GM19324 (cell line): ENCODE measurements around the gene CDC42BPG.

Experiments
- ATAC-seq: cut with Tn5 transposase; IDR thresholded peaks from one replicate; pipeline ENCODE4 v1.9.1; 2021; ENCODE audit warnings: mild to moderate bottlenecking, moderate library complexity; ENCODE audit not compliant: unreplicated experiment, low FRiP score

The CDC42BPG gene, protein sequence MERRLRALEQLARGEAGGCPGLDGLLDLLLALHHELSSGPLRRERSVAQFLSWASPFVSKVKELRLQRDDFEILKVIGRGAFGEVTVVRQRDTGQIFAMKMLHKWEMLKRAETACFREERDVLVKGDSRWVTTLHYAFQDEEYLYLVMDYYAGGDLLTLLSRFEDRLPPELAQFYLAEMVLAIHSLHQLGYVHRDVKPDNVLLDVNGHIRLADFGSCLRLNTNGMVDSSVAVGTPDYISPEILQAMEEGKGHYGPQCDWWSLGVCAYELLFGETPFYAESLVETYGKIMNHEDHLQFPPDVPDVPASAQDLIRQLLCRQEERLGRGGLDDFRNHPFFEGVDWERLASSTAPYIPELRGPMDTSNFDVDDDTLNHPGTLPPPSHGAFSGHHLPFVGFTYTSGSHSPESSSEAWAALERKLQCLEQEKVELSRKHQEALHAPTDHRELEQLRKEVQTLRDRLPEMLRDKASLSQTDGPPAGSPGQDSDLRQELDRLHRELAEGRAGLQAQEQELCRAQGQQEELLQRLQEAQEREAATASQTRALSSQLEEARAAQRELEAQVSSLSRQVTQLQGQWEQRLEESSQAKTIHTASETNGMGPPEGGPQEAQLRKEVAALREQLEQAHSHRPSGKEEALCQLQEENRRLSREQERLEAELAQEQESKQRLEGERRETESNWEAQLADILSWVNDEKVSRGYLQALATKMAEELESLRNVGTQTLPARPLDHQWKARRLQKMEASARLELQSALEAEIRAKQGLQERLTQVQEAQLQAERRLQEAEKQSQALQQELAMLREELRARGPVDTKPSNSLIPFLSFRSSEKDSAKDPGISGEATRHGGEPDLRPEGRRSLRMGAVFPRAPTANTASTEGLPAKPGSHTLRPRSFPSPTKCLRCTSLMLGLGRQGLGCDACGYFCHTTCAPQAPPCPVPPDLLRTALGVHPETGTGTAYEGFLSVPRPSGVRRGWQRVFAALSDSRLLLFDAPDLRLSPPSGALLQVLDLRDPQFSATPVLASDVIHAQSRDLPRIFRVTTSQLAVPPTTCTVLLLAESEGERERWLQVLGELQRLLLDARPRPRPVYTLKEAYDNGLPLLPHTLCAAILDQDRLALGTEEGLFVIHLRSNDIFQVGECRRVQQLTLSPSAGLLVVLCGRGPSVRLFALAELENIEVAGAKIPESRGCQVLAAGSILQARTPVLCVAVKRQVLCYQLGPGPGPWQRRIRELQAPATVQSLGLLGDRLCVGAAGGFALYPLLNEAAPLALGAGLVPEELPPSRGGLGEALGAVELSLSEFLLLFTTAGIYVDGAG (N-terminal part only)

DNA sequence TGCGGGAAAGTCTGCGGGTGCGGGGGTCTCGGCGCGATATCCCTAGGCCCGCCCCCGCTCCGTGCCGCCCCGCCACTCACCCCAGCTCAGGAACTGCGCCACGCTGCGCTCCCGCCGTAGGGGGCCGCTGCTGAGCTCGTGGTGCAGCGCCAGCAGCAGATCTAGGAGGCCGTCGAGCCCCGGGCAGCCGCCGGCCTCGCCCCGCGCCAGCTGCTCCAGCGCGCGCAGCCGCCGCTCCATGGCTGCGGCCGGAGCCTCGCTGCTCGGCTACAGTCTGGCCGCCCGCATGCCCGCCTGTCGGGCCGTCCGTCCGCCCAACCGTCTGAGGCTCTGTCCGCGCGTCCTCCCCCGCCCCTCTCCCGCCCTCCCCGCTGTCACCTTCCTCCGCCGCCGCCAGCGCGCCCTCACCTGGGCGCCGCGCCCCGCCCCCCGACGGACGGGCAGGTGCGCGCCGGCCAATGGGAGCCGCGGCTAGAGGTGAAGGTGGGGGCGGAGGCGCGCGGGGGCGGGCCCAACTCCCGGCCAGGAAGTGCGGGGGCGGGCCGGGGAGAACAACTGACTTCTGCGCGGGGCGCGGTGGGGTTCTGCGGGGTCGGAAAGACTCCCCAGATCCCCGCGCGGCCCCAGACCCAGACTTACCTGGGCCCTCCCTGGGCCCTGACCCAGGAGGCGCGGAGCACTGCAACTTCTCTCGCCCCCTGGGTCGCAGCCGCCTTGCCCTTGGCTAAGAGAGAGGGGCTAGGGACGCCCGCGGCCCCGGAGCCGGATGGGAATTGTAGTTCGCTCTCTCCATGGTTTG lies at the start of gene CDC42BPG:
TSS of gene CDC42BPG (minus strand) at position 324 of the 799 bp plus-strand sequence. CDS start at position 240, 84 bp downstream.
- ATAC-seq: no peak

GRCh38 chr11:64893194-64894069 lies 49.0 kb upstream of the CDC42BPG start:
- ATAC-seq: no peak

- ATAC-seq: no peak
Measured at GRCh38 chr11:64892838-64893193, 48.4 kb upstream of the CDC42BPG start.

GRCh38 chr11:64892411-64892831 lies 48.0 kb upstream of the CDC42BPG start:
- ATAC-seq: no peak

- no peak for ATAC-seq
Measured at GRCh38 chr11:64891880-64892279, 47.4 kb upstream of the CDC42BPG start.

GRCh38 chr11:64891215-64891848 lies 46.9 kb upstream of the CDC42BPG start:
- no peak for ATAC-seq

DNA sequence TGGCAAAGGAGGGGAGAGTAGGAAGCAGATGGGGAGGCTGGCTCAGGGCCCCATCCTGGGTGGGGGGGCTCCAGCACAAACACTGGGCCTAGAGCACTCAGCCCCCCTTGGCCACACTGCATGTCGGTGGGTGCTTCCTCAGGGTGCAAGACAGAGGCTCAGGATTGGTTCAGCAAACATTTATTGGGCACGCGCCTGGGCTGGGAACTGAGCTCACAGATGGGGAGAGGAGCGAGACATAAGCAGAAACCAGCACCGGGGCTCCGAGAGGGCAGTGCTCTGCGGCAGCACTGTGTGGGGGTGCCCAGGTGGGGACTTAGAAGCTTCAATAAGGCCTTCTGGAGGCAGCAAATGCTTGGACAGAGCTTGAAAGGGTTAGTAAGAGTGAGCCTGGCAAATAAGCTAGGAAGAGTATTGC lies 46.1 kb upstream of the CDC42BPG start:
- no peak for ATAC-seq

DNA sequence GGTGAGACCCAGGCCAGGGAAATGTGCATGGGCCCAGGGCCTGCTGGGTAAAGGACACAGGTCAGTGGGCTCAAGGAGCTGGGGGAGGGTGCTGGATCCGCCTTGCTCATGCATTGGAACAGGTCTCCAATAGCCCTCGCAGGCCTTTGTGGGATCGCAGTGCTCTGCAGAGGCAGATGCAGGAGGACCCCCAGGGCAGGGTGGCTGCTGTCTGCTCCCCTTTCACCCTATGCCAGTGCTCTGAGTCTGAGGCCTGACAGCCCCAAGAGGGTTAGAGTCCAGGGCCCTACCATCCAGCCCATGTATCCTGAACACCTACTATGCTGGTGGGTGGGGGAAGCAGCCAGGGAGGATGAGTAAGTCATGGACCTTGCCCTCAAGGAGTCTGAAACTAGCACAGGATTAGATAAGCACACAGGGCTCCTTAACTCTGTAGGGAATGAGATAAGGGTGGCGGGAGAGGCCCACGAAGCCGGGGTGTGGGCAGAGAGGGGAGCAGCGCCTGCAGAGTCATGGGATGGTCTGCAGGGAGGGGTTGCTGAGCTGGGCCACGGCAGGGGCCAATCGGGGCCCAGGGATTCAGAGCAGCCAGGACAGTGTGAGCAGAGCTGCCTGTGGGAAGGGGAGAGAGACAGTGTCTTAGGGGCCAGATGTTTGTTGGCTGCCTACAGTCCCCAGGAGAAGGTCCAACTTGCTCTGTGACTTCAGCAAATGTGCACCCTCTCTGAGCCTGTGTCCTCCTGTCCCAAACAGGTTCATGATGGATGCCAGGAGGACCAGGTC lies 44.5 kb upstream of the CDC42BPG start:
- ATAC-seq: no peak

DNA sequence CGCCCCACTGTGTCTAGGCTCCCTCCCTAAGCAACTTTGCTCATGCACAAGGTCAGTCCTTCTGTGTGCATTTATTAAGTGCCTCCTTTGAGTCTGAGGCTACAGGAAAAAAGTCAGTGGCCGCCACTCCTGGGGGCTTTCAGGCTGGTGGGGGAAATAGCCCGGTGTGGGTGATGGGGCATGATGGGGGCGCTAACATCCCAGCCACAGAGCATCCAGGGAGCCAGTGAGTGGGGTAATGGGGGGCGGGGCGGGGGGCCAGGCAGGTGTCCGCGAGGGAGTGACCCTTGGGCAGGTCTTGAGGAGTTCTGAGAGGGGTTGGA lies 43.9 kb upstream of the CDC42BPG start:
- no peak for ATAC-seq

- ATAC-seq: peak; percentile 59
Measured at GRCh38 chr11:64887757-64888405, 43.4 kb upstream of the CDC42BPG start.

GRCh38 chr11:64887234-64887756 lies 42.8 kb upstream of the CDC42BPG start:
- ATAC-seq: no peak

DNA sequence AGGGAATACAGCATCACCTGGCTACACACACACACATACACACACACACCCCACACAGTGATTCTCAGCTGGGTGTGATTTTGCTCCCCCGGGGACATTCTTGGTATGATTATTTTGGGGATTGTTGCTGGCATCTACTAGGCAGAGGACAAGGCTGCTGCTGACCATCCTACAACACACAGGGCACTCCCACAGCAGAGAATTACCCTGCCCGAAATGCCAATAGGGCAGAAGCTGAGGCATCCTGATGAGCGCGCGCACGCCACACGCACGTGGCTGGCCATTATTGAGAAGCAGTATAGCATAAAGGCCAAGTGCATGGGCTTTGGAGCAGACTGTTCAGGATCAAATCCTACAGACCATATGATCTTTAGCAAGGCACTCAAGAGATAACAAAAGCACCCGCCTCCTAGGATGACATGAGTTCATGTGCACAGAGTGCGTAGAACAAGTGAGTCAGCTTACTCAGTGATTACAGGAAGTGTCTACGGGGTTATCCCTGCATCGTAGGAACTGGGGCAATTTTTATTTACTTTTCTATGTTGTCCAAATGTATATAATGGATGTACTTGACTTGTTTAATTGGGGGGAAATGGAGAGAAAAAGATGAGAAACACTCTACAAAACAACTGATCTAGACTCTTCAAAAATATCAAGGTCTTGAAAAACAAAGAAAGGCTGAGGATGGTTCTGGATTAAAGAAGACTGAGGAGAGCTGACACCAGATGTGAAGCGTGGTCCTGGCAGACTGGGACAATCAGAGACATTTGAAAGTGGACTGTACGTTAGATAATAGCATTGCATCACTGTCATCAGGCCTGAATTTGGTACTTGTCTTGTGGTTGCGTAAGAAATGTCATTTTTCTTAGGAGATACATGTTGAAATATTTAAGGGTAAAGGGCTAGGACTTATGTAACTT lies 41.2 kb upstream of the CDC42BPG start:
- ATAC-seq: no peak

DNA sequence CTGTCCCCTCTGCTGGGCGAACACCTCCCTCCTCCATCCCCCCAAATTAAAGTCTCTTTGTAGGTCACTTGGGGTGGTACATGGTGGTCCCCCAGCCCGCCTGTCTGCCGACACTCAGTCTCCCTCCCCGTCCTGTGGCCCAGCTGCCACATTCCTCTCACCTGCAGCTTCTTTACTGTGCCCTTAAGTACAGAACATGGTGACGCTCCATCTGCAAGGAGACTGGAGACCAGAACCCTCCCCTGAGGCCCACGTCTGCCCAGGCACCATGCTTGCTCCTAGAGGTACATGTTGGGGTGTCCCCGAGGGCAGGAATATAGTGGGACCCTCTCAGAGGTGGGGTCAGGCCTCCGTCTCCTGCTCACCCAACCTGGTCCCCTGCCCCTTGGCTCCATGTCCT lies 39.6 kb upstream of the CDC42BPG start:
- no peak for ATAC-seq

DNA sequence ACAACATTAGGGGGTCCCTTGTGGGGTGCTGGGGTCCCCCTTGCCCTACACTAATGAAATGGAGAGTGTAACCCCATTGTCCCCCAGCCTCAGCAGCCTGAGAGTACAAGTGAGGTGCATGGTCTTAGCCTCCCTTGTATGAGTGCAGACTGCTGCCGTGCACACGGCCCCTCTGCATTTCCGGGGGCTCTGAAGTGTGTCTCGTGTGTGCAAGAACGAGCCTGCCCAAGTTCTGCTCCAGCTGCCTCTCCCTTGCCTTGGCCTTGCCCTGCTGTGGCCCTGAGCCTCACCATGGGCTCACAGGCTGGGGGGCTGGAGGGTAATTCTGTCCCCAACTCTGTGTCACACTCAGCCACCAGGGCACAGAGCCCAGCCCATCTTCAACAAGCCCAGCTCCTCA lies 39.1 kb upstream of the CDC42BPG start:
- ATAC-seq: no peak

DNA sequence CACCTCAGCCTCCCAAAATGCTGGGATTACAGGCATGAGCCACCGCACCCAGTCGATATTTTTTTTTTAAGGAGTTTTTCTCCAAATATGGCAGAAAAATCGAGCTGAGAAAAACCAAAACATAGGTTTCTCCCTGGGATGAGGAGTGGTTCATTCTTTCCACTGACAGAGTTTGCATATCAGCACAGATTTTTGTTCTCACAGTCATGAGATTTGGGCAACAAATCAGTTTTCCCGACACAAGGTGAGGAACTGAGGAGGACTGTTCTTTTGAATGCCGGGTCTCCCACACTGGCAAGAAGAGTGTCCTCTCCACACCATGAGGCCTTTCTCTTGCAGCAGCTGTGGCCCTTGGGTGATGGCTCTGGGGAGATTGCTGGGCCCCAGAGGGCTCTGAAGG lies 37.8 kb upstream of the CDC42BPG start:
- ATAC-seq: no peak

DNA sequence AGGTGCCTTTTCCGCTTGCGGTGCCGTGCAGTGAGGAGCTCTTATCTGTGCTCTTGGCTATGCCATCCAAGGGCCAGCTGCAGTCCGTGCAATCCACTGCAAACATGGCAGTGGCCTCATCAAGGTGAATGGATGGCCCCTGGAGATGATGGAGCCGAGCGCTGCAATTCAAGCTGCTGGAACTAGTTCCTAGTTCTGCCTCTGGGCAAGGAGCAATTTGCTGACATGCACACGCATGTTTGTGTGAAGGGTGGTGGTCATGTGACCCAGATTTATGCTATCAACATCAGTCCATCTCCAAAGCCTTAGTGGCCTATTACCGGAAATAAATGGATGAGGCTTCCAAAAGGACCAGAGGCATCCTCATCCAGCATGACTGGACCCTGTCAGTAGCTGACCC lies 37.0 kb upstream of the CDC42BPG start:
- no peak for ATAC-seq
